Neural progenitor cell (in vitro differentiated cells): ENCODE results near the gene SDK1. TPM values are rescaled to one million over a fixed set of nuclear protein-coding genes. Genes with fewer than 3 reads are reported as not detected.

Experiments
- DNase-seq: peaks from one replicate; pipeline ENCODE4 v3.0.0-alpha.2; 2016; ENCODE audit warnings: low spot score
- H2AFZ ChIP-seq: fragments of 200-600 bp; sonication (generic); replicated peaks from 2 replicates; pipeline ENCODE4 v1.6.1; 2016; ENCODE audit warnings: antibody characterized with exemption
- H3F3A ChIP-seq: fragments of 200-600 bp; sonication (generic); 2 replicates; pipeline ENCODE4 v1.6.1; 2016; ENCODE audit warnings: antibody characterized with exemption, low read depth
- H3K27ac ChIP-seq: fragments of 200-600 bp; sonication (generic); 2 replicates; pipeline ENCODE4 v1.5.1; 2016; ENCODE audit warnings: mild to moderate bottlenecking
- H3K27me3 ChIP-seq: fragments of 200-600 bp; sonication (generic); 2 replicates; pipeline ENCODE4 v1.6.1; 2016; ENCODE audit warnings: mild to moderate bottlenecking, moderate library complexity
- H3K36me3 ChIP-seq: fragments of 200-600 bp; sonication (generic); 2 replicates; pipeline ENCODE4 v1.5.1; 2016
- H3K4me1 ChIP-seq: fragments of 200-600 bp; sonication (generic); 2 replicates; pipeline ENCODE4 v1.6.1; 2016; ENCODE audit warnings: mixed run types
- H3K4me2 ChIP-seq: fragments of 200-600 bp; sonication (generic); 2 replicates; pipeline ENCODE4 v1.6.1; 2016
- H3K4me3 ChIP-seq: fragments of 200-600 bp; sonication (generic); 2 replicates; pipeline ENCODE4 v1.5.1; 2016
- H3K79me2 ChIP-seq: fragments of 200-600 bp; sonication (generic); 2 replicates; pipeline ENCODE4 v1.6.1; 2016; ENCODE audit warnings: low read depth
- H3K9ac ChIP-seq: fragments of 200-600 bp; sonication (generic); 2 replicates; pipeline ENCODE4 v1.6.1; 2016
- H3K9me3 ChIP-seq: fragments of 200-600 bp; sonication (generic); 2 replicates; pipeline ENCODE4 v1.5.1; 2016; ENCODE audit warnings: low read depth
- H4K20me1 ChIP-seq: fragments of 200-600 bp; sonication (generic); 2 replicates; pipeline ENCODE4 v1.6.1; 2016; ENCODE audit warnings: low read depth
- H3K27ac Mint-ChIP-seq: 3 replicates; pipeline ENCODE4 v1.8.0; 2021; ENCODE audit warnings: mixed read lengths
- H3K27me3 Mint-ChIP-seq: 2 replicates; pipeline ENCODE4 v1.8.0; 2022; ENCODE audit warnings: low read depth, mild to moderate bottlenecking, inconsistent platforms, moderate library complexity, mixed read lengths; ENCODE audit not compliant: insufficient read depth
- H3K36me3 Mint-ChIP-seq: 3 replicates; pipeline ENCODE4 v1.8.0; 2021; ENCODE audit warnings: mixed read lengths
- H3K4me1 Mint-ChIP-seq: 3 replicates; pipeline ENCODE4 v1.8.0; 2021; ENCODE audit warnings: mixed read lengths
- H3K4me3 Mint-ChIP-seq: 3 replicates; pipeline ENCODE4 v1.8.0; 2021; ENCODE audit warnings: mild to moderate bottlenecking, moderate library complexity, mixed read lengths
- H3K9me3 Mint-ChIP-seq: 3 replicates; pipeline ENCODE4 v1.8.0; 2020; ENCODE audit warnings: mixed read lengths
- CTCF ChIP-seq: fragments of 200-600 bp; sonication (generic); IDR thresholded peaks from 2 replicates; pipeline ENCODE4 v1.5.1; 2017; ENCODE audit warnings: antibody characterized with exemption, mild to moderate bottlenecking
- EZH2 ChIP-seq: fragments of 200-600 bp; sonication (generic); IDR thresholded peaks from 2 replicates; pipeline ENCODE4 v1.6.1; 2017; ENCODE audit warnings: antibody characterized with exemption, mild to moderate bottlenecking, moderate library complexity
- EZH2phosphoT487 ChIP-seq: fragments of 200-600 bp; sonication (generic); IDR thresholded peaks from 2 replicates; pipeline ENCODE4 v1.6.1; 2017; ENCODE audit warnings: antibody characterized with exemption
- total RNA-seq: library from RNA; depleted of rRNA; stranded (reverse); fragments of >200 nt; gene quantifications from 2 replicates; pipeline ENCODE4 v1.2.3, GENCODE V29; 2015; ENCODE audit warnings: low replicate concordance

The SDK1 gene
- total RNA-seq, 1 donor from 2014 or later: 4.9 TPM

GRCh38 chr7:4110438-4110837 lies 809.4 kb downstream of the SDK1 start:
- H3K4me3 ChIP-seq: no peak overlapping the region
- Mint-ChIP-seq H3K27me3 (no peaks in the 10 kb centered on the region), H3K27ac (no peak overlapping the region), H3K4me1 (peaks cover 7% of the 10 kb centered on the region), H3K9me3 (peaks cover 4% of the 10 kb centered on the region), H3K4me3 (no peak overlapping the region), H3K36me3 (peaks cover 13% of the 10 kb centered on the region)
- no peaks in the 10 kb centered on the region for H3K9me3 ChIP-seq
- no peak overlapping the region for H3K27ac ChIP-seq
- TF ChIP-seq CTCF (no peak), EZH2 (no peak), EZH2phosphoT487 (no peak)
- peaks cover 7% of the 10 kb centered on the region for H3K4me1 ChIP-seq
- H3K4me2 ChIP-seq: no peak overlapping the region
- H4K20me1 ChIP-seq: no peaks in the 10 kb centered on the region
- H2AFZ ChIP-seq: no peak overlapping the region
- no peaks in the 10 kb centered on the region for H3K79me2 ChIP-seq
- no peaks in the 10 kb centered on the region for H3F3A ChIP-seq
- H3K9ac ChIP-seq: no peak overlapping the region
- no peak for DNase-seq
- H3K27me3 ChIP-seq: no peaks in the 10 kb centered on the region
- no peaks in the 10 kb centered on the region for H3K36me3 ChIP-seq

- Histone ChIP-seq H3K36me3 (no peaks in the 10 kb centered on the region), H3F3A (no peaks in the 10 kb centered on the region), H2AFZ (no peak overlapping the region), H3K27ac (no peak overlapping the region), H3K27me3 (no peaks in the 10 kb centered on the region), H3K4me2 (no peak overlapping the region), H4K20me1 (no peaks in the 10 kb centered on the region), H3K79me2 (no peaks in the 10 kb centered on the region), H3K4me3 (no peak overlapping the region), H3K9ac (no peak overlapping the region), H3K9me3 (no peaks in the 10 kb centered on the region), H3K4me1 (peaks cover 7% of the 10 kb centered on the region)
- TF ChIP-seq EZH2phosphoT487 (no peak), CTCF (no peak), EZH2 (no peak)
- Mint-ChIP-seq H3K4me1 (peaks cover 11% of the 10 kb centered on the region), H3K9me3 (peaks cover 7% of the 10 kb centered on the region), H3K27ac (no peak overlapping the region), H3K27me3 (peaks cover 4% of the 10 kb centered on the region), H3K36me3 (peaks cover 14% of the 10 kb centered on the region), H3K4me3 (no peak overlapping the region)
- no peak for DNase-seq
These were observed 810.1 kb downstream of the SDK1 start for GRCh38 chr7:4111166-4111565.

GRCh38 chr7:4113271-4113670 lies 812.2 kb downstream of the SDK1 start:
- Histone ChIP-seq H3K9ac (no peak overlapping the region), H4K20me1 (no peaks in the 10 kb centered on the region)
- H3K4me3 Mint-ChIP-seq: no peak overlapping the region

More at GRCh38 chr7:4113271-4113670, 812.2 kb downstream of the SDK1 start:
- Mint-ChIP-seq H3K27me3 (peaks cover 4% of the 10 kb centered on the region), H3K36me3 (peaks cover 22% of the 10 kb centered on the region), H3K4me1 (peaks cover 11% of the 10 kb centered on the region), H3K27ac (no peak overlapping the region), H3K9me3 (peaks cover 7% of the 10 kb centered on the region)
- H3K9me3 ChIP-seq: no peaks in the 10 kb centered on the region
- TF ChIP-seq EZH2 (no peak), EZH2phosphoT487 (no peak), CTCF (no peak)
- H3K79me2 ChIP-seq: no peaks in the 10 kb centered on the region
- H3F3A ChIP-seq: no peaks in the 10 kb centered on the region
- DNase-seq: no peak
- no peak overlapping the region for H2AFZ ChIP-seq
- no peak overlapping the region for H3K27ac ChIP-seq
- H3K4me3 ChIP-seq: no peak overlapping the region
- peaks cover 7% of the 10 kb centered on the region for H3K4me1 ChIP-seq
- no peaks in the 10 kb centered on the region for H3K27me3 ChIP-seq
- H3K36me3 ChIP-seq: no peaks in the 10 kb centered on the region
- no peak overlapping the region for H3K4me2 ChIP-seq
